GM12874 (cell line): ENCODE data around the gene ACSL3.
A peak's percentile ranks its signal among the peaks of the same experiment; 100 is the strongest.

Experiments
- CTCF ChIP-seq: IDR thresholded peaks from 2 replicates; pipeline ENCODE4 v1.5.1; 2011; ENCODE audit warnings: low read depth, mild to moderate bottlenecking, control low read depth, low read length, moderate library complexity; ENCODE audit not compliant: insufficient read depth

Gene ACSL3

GRCh38 chr2:222912776-222913175, 51.9 kb downstream of the ACSL3 start:
- TF ChIP-seq CTCF = no peak

- 0 out of 2 replicates have a peak, but pooled peaks have one; percentile 7 for TF ChIP-seq CTCF
Observed at GRCh38 chr2:222915092-222915957, 54.5 kb downstream of the ACSL3 start.

- no peak for TF ChIP-seq CTCF
Observed at GRCh38 chr2:222916229-222917197, 55.7 kb downstream of the ACSL3 start.

GRCh38 chr2:222919841-222920526, 59.1 kb downstream of the ACSL3 start:
- TF ChIP-seq CTCF = no peak

- no peak for TF ChIP-seq CTCF
Observed at GRCh38 chr2:222920657-222921186, 59.9 kb downstream of the ACSL3 start.

- no peak for TF ChIP-seq CTCF
Observed at GRCh38 chr2:222922019-222922800, 61.4 kb downstream of the ACSL3 start.
